ENCODE data around the gene ADGB.

DNA sequence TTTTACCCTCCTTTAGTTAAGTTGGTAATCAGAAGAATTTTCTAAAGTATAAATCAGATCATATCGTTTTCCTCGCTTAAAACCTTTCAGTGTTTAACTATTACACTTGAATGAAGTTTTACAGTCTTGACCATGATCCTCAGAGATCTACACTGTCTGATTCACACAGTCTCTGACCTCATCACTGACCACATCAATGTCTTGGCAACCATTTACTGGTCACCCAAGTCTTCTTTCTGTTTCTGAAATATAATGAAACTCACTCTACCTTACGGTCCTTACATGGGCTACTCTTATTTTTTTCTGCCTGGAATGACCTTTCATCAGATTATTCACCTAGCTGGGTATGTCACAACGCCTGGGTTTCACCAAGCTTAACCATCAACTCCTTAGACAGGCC is 71.4 kb downstream of the ADGB start:
- TF ChIP-seq, protein P1, sequence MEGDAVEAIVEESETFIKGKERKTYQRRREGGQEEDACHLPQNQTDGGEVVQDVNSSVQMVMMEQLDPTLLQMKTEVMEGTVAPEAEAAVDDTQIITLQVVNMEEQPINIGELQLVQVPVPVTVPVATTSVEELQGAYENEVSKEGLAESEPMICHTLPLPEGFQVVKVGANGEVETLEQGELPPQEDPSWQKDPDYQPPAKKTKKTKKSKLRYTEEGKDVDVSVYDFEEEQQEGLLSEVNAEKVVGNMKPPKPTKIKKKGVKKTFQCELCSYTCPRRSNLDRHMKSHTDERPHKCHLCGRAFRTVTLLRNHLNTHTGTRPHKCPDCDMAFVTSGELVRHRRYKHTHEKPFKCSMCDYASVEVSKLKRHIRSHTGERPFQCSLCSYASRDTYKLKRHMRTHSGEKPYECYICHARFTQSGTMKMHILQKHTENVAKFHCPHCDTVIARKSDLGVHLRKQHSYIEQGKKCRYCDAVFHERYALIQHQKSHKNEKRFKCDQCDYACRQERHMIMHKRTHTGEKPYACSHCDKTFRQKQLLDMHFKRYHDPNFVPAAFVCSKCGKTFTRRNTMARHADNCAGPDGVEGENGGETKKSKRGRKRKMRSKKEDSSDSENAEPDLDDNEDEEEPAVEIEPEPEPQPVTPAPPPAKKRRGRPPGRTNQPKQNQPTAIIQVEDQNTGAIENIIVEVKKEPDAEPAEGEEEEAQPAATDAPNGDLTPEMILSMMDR (IDR thresholded peaks at IDR 0.05), result no peak
- no peak for TF ChIP-seq POLR2A (IDR thresholded peaks at IDR 0.05; ENCODE audit: low read depth)
- no peak for TF ChIP-seq POLR2AphosphoS5 (IDR thresholded peaks at IDR 0.05)
- no peak for TF ChIP-seq EP300 (IDR thresholded peaks at IDR 0.05)
